DLD1 (cell line): ENCODE results near the gene AKAP17A.
"Not testable (repeated sequence)": the region's sequence is repeated elsewhere in the genome, so short reads cannot be mapped to it uniquely, and the experiment has no call there.

Source experiments
- in situ Hi-C: cut with HindIII; loops from 2 replicates; pipeline ENCODE4 v1.10.0; 2017; ENCODE audit warnings: low sequenced_read_pairs

The AKAP17A gene

GRCh38 chrX:1601768-1602085 lies 10.3 kb downstream of the AKAP17A start:
- in situ Hi-C loops: no loop called here

DNA sequence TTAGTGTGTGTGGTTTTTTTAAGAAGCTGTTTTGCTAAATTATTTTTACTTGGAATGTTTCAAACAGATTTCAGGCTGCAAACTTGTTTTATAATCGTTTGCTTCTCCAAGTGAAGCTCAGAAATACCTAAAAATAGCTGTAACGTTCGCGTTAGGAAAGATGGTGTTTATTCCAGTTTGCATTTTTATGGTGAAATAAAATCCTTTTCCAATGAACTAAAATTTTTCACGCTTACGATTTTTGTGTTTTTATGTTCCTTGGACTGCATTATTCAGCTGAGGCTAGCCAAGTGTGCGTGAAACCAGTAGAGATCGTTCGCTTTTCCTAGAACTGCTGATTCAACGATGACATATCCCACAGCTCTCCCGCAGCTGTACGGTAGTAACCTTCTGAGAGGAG lies 10.9 kb downstream of the AKAP17A start:
- in situ Hi-C loops: no loop called here

DNA sequence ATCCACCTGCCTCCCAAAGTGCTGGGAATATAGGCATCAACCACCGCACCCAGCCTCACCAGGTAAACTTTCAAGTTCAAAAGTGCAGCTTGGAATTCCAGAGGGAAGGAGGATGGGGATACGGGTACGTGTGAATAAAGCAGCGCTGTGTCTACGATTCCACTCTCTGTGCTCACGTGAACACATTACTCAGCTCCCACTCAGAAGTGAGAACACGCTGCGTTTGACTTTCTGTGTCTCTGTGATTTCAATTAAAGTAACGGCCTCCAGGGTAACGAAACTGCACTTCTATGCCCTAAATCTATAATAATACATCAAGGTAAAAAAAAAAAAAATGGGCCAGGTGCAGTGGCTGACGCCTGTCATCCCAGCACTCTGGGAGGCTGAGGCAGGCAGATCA lies 15.1 kb downstream of the AKAP17A start:
- in situ Hi-C loops: no loop called here

- in situ Hi-C loops: no loop called here
Measured at GRCh38 chrX:1609311-1609710, 17.9 kb downstream of the AKAP17A start.

GRCh38 chrX:1609762-1610161 lies 18.4 kb downstream of the AKAP17A start:
- in situ Hi-C loops: no loop called here

- in situ Hi-C loops: no loop called here
Measured at GRCh38 chrX:1610166-1610565, 18.8 kb downstream of the AKAP17A start.

DNA sequence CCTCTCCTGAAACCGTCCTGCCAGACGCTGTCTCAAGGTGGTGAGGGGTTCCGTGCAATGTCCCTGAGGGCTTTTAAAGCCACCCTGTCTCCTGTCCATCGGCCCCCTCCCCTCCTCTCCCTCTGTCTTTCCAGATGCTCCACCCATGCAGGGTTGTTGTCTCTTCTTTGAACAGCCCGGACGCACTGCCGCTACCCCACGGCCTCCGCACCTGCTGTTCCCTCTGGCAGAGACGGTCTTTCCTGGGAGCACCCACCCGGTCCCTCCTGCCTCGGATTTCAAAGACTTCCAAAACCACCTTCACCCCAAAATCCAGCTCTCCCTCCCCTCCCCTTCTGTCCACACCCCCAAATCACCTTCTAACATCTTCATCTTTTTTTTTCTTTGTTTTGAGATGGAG lies 19.3 kb downstream of the AKAP17A start:
- in situ Hi-C loops: no loop called here

DNA sequence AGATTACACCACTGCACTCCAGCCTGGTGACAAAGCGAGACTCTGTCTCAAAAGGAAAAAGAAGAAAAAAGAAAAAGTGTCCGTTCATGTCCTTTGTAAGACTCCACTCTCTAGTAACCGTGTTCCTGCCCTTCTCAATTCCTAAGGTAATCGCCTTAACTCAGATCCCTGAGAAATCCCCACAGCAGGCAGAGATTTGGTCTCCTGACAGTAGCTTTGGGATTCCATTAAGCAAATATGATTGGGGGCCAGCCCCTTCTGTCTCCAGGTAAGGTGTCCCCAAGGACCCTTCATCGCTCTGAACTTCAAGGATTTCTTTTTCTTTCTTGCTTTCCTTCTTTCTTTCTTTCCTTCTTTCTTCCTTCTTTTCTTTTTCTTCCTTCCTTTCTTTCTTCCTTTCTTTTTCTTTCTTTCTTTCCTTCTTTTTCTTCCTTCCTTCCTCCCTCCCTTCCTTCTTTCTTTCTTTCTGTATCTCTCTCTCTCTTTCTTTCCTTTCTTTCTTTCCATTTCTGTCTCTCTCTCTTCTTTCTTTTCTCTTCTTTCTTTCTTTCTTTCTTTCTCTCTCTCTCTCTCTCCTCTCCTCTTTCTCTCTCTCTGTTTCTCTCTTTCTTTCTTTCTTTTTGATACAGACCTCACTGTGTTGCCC lies 21.4 kb downstream of the AKAP17A start:
- in situ Hi-C loops: no loop called here

- in situ Hi-C loops: no loop called here
Measured at GRCh38 chrX:1614927-1615326, 23.5 kb downstream of the AKAP17A start, which contains the start of gene ASMT. TSS of gene ASMT (plus strand) at chrX:1615059. CDS start at chrX:1615200, 141 bp downstream.

- in situ Hi-C loops: no loop called here
Measured at GRCh38 chrX:1618689-1619088, 27.3 kb downstream of the AKAP17A start.

GRCh38 chrX:1623691-1624090 lies 32.3 kb downstream of the AKAP17A start:
- in situ Hi-C loops: no loop called here

GRCh38 chrX:1624158-1624860 lies 32.9 kb downstream of the AKAP17A start:
- in situ Hi-C loops: not testable (repeated sequence)

GRCh38 chrX:1624861-1625215 lies 33.4 kb downstream of the AKAP17A start:
- in situ Hi-C loops: not testable (repeated sequence)

DNA sequence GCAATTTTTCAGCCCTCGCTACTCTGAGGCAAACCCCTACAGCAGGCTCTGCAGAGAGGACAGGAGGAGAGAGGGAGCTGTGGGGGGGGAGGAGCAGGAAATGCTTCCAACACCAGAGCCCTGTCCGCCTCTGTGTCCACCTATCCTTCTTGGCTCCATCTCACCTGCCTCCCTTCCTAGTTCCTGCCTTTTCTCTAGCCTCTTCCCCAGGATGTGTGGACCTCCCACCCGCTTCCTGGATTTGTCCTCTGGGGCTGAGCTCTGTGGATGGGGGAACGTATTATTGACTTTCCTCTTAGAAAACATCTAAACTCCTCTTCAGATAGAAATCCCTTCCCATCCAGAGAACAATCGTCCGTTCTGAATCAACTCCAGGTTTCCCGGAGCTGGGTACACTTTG lies 37.8 kb downstream of the AKAP17A start:
- in situ Hi-C loops: no loop called here

DNA sequence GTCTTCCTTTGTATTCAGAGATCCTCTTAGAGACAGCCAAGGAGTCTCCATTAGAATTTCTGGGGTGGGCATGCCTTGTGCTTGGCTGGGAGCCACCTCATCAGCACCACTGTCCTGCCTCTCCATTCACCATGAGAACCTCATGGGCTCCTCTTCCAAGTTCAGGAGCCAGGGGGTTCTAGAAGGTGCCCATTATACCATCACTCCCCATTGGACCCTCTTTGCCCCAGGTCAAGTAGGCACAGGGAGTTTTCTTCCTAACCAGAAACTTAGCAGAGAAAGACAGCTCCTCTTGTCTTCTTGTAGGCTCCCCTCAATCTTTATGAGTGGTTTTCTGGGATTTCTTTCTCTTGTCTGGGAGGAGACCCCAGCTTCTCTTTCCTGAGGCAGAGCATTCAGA lies 54.6 kb downstream of the AKAP17A start:
- in situ Hi-C loops: no loop called here

DNA sequence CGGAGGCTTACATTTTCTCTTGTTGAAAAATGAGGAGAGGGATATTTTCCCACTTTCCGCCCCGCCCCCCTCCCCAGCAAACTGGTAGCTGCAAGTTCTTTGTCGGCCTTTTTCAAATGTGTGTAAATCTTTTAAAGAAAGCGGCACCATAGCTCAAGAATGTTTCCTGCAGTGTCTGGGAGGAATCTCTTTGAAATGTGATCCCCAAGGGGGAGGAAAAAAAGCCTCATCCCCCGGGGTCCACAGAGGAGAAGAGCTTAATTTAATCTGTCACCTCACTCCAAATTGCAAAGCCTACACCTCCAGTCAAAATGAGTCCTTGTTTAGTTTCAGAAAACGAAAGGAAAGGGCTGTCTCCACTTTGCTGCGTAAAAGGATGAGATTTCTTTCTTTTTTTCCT lies 58.2 kb downstream of the AKAP17A start:
- in situ Hi-C loops: no loop called here
